Vagina (tissue), 2 donors: Measurements from ENCODE around the gene SH3GL2.

Experiments
- POLR2A ChIP-seq, 2 donors: fragments of 450-650 bp; IDR thresholded peaks; one replicate each; pipeline ENCODE4 v1.6.1; 2017; ENCODE audit warnings: antibody characterized with exemption in 2 of 2, mild to moderate bottlenecking in 2 of 2, moderate library complexity in 2 of 2
- TF ChIP-seq, protein P1 (sequence below), 3 experiments: fragments of 450-650 bp in 2 of 3; fragments of 200-600 bp in 1 of 3; sonication (generic) in 1 of 3; IDR thresholded peaks; one replicate each; pipeline ENCODE4 v1.5.1; 2017 to 2019; ENCODE audit warnings: antibody characterized with exemption in 3 of 3, mild to moderate bottlenecking in 2 of 3, moderate library complexity in 2 of 3

DNA sequence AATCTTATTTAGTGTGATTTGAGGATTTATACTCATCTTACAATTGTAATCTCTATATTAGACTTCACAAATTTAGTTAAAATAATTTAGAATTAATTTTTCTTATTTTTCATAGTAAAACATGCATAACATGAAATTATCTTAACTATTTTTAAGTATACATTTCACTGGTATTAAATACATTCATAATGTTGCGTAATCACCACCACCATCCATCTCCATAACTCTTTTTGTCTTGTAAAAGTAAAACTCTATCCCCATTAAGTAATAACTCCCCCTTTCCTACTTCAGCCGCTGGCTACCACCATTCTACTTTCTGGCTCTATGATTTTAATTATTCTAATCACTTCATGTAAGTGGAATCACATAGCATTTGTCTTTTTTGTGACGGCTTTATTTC, 193.4 kb downstream of the SH3GL2 start:
- TF ChIP-seq, protein P1, sequence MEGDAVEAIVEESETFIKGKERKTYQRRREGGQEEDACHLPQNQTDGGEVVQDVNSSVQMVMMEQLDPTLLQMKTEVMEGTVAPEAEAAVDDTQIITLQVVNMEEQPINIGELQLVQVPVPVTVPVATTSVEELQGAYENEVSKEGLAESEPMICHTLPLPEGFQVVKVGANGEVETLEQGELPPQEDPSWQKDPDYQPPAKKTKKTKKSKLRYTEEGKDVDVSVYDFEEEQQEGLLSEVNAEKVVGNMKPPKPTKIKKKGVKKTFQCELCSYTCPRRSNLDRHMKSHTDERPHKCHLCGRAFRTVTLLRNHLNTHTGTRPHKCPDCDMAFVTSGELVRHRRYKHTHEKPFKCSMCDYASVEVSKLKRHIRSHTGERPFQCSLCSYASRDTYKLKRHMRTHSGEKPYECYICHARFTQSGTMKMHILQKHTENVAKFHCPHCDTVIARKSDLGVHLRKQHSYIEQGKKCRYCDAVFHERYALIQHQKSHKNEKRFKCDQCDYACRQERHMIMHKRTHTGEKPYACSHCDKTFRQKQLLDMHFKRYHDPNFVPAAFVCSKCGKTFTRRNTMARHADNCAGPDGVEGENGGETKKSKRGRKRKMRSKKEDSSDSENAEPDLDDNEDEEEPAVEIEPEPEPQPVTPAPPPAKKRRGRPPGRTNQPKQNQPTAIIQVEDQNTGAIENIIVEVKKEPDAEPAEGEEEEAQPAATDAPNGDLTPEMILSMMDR (IDR thresholded peaks at IDR 0.05), result no peak
- TF ChIP-seq POLR2A (IDR thresholded peaks at IDR 0.05), result no peak
